ENCODE data around the gene PEAR1.
"Not testable (repeated sequence)": the region's sequence is repeated elsewhere in the genome, so short reads cannot be mapped to it uniquely, and the experiment has no call there.

Gene PEAR1

GRCh38 chr1:156920233-156921052 is 26.9 kb downstream of the PEAR1 start, which contains the start of gene LRRC71:
Gene LRRC71, plus strand, starts transcription at chr1:156920632. Its CDS starts 172 bp downstream, at chr1:156920804.
- peak; percentile 72 for DNase-seq (ENCODE audit: low spot score)

DNA sequence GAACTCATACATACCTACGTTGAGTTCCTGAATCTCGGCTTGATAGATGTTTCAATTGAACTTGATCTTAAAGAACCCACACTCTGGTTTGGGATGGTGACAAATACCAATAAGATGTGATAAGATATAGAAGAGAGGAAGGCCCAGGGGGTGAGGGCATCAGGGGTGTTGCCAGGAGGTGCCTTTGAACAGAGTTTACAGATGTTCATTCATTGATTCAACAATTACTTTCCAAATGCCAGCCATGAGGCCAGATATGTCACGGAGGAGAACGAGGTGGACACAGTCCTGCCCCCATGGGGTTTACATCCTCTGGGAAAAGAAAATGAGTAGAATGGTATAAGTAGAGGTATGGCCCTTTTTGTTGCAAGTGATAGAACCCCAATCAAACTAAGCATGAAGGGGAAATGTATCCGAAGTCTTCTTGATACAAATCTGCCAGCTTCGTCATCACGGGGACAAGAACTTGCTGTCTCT is 27.6 kb downstream of the PEAR1 start:
- no peak for DNase-seq (ENCODE audit: low spot score)

DNA sequence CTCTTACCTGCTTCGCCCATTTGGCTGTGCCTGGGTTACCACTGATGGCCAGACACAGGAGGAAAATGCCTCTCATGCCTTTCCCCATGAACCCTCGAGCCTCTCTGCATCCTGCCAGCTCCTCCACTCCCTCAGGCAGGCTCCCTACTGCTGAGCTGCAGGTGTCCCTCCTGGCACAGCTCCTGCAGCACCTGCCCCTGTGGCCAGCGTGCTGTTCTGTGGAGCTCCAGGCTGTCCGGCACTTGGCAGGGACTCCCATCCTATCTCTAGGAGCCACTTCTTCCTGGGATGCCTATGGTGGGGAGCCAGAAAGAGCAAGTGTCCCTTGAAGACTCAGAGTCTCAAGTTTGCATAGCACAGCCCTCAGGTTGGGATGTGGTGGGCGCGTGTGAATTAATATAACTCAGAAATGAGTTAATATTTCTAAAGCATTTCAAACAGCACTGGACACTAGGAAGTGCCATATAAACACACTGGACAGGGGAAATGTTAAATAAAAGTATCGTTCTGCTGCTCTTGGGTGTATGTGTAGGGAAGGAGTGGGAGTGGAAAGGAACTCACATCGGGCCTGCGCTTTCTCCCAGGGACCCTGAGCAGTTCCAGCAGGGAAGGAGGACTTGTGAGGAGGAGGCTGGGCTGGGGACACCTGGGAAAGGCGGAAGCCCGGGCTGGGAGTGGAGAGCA is 29.6 kb downstream of the PEAR1 start:
- DNase-seq (ENCODE audit: low spot score), result no peak

- no peak for DNase-seq (ENCODE audit: low spot score)
Measured at GRCh38 chr1:156923670-156924477, 30.4 kb downstream of the PEAR1 start.

DNA sequence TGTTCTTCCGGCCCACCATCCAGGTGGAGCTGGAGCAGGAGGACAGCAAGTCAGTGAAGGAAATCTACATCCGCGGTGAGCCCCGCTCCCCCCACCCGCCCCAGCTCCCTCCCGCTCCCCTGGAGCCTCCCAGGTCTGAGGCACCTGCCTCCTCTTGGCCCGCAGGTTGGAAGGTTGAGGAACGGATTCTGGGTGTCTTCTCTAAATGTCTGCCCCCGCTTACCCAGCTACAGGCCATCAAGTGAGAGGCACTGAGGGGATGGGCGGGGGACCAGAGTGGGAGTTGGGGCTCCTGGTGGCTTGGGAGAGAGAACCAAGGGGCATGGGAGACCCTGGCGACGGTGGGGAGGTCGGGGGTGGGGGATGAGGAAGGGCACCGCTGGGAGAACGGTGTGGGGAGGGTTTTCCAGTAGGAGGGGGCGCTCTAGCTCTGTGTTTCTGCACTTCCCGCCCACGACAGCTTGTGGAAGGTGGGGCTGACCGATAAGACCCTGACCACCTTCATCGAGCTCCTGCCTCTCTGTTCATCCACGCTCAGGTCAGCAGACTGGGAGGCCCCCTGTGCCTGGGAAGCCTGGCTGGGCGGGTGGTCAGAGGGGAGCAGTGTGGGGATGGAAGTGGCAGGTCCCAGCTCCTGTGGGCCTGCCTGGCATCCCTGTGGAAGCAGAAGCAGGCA is 31.1 kb downstream of the PEAR1 start:
- DNase-seq (ENCODE audit: low spot score), result no peak

DNA sequence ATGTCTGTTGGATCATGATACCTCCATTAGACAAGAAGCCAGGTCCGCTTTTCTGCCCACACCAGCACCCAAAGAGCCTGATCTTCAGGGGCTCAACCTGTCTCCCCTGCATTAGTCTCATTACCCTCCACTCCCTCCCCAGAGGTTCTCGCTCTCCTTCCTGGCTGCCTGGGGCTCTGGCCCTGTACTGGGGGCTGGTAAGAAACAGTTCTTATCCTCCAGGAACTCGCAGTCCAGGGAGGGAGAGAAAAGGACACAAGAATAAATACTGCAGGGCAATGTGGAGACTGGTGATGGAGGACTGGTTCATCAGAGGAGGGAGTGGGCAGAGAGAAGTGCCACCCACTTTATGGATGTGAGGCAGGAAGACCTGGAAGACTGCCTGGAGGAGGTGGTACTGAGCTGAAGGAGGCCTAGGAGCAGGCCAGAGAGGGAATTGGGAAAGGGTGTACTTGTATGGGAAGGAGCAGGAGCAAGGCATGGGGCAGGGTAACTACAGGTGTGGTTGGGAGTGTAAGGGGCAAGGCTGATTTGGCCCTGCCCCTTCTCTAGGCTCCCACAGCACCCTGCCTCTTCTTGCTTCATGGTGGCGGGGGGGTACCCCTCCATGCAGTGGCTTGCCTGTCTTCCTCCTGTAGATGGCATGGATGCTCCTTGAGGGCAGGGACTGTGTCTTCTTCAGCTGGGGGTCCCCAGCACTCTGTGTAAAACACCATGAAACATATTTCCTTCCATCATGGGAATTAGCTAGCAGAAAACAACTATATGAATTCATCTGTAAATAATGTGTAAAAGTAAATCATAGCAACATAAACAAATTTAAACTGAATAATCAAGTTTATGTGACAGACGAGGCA is 31.9 kb downstream of the PEAR1 start:
- no peak for DNase-seq (ENCODE audit: low spot score)

DNA sequence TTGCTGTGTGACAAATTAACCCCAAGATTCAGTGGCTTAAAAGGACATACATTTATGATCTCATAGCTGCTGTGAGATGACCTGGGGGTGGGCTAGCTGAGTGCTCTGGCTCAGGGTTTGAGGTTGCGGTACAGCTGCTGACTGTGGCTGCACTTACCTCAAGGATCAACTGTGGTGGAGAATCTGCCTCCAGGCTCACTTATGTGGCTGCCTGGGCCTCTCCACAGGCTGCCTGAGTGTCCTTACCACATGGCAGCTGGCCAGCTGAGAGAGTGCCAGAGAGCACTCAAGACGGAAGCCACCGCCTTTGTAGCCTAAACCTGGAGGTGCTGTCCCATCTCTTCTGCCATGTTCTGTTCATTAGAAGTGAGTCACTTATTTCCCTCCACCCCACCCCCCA is 32.7 kb downstream of the PEAR1 start:
- peak; percentile 10 for DNase-seq (ENCODE audit: low spot score)

DNA sequence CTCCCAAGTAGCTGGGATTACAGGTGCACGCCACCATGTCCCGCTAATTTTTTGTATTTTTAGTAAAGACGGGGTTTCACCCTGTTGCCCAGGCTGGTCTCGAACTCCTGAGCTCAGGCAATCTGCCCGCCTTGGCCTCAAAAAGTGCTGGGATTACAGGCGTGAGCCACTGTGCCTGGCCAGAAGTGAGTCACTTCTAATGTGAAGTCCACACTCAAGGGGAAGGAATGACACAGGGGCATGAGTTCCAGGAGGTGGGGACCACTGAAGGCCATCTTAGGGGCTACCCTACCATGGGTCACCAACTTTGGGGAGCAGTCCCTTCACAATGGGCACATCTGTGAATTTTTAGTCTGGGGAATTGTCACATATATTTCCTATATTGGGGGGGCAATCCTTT is 33.2 kb downstream of the PEAR1 start:
- not testable (repeated sequence) for DNase-seq (ENCODE audit: low spot score)

- peak; percentile 60 for DNase-seq (ENCODE audit: low spot score)
Measured at GRCh38 chr1:156927215-156928042, 33.9 kb downstream of the PEAR1 start.

- no peak for DNase-seq (ENCODE audit: low spot score)
Measured at GRCh38 chr1:156928043-156928602, 34.6 kb downstream of the PEAR1 start.

GRCh38 chr1:156929596-156930238 is 36.2 kb downstream of the PEAR1 start:
- DNase-seq (ENCODE audit: low spot score), result no peak

GRCh38 chr1:156930483-156930882 is 37.0 kb downstream of the PEAR1 start:
- no peak for DNase-seq (ENCODE audit: low spot score)

- no peak for DNase-seq (ENCODE audit: low spot score)
Measured at GRCh38 chr1:156931211-156931952, 37.9 kb downstream of the PEAR1 start.

- DNase-seq (ENCODE audit: low spot score), result no peak
Measured at GRCh38 chr1:156931974-156932710, 38.6 kb downstream of the PEAR1 start.

GRCh38 chr1:156933136-156933535 is 39.6 kb downstream of the PEAR1 start:
- DNase-seq (ENCODE audit: low spot score), result no peak

DNA sequence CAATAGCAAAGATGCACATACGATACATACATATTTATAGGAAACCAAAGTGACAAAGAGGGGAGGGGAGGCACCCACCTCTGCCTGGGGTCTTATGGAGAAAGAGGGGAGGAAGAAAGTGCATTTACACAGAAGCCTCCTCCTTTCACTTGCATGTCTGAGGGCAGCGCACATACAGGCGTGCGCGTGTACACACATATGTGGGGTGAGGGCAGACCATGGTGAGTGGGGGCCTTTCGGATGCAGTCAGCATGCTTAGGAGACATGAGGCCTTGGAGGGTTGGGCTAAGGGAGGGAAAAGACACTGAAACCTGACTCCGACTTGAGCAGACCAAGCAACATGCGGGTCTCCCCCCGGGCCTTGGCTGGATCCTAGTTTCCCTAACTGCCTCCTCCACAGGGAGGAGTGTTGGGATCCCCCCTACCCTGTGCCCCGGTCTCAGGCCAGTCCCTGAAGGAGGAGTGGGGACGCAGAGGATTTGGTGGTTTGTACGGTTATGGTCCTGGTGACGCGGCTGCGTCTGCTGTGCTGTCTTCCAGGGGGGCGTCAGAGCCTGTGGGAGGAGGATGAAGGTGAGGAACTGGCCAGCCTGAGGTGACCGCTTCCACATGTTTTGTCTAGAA is 42.1 kb downstream of the PEAR1 start:
- no peak for DNase-seq (ENCODE audit: low spot score)

GRCh38 chr1:156936191-156936590 is 42.7 kb downstream of the PEAR1 start:
- no peak for DNase-seq (ENCODE audit: low spot score)
